H1 (cell line): ENCODE measurements around the gene ILF3. TPM values are rescaled to one million over a fixed set of nuclear protein-coding genes. Genes with fewer than 3 reads are reported as not detected.

Experiments used
- CTCF ChIA-PET: fragments of 300-600 bp; sonication (Branson Sonifier 250); formaldehyde crosslinking; loops from one replicate; lab custom pipeline; 2021; ENCODE audit not compliant: partially characterized antibody; lab: Charles Lee
- POLR2A ChIA-PET: fragments of 300-600 bp; sonication (Branson Sonifier 250); formaldehyde crosslinking; loops from one replicate; lab custom pipeline; 2021; ENCODE audit warnings: inconsistent platforms; ENCODE audit not compliant: partially characterized antibody; lab: Charles Lee
- DNase-seq, 2 experiments: peaks; one replicate each; pipeline versions ENCODE4 v3.0.0 to v3.0.0-alpha.2; 2010 to 2022; ENCODE audit warnings: low spot score in 2 of 2, low read depth in 1 of 2, mixed read lengths in 1 of 2
- FAIRE-seq: peaks from 2 replicates; lab custom pipeline; 2011; peaks lifted over from hg19 to GRCh38; lab: Jason Lieb, UNC
- H2AFZ ChIP-seq: 2 replicates; pipeline ENCODE4 v1.8.1; 2012; ENCODE audit warnings: low read length, inconsistent platforms
- H2AK5ac ChIP-seq: 2 replicates; pipeline ENCODE4 v1.6.1; 2013; ENCODE audit warnings: low read depth, low read length
- H2BK120ac ChIP-seq: replicated peaks from 2 replicates; pipeline ENCODE3; 2013; ENCODE audit warnings: low read depth, low read length, inconsistent platforms
- H2BK12ac ChIP-seq: 2 replicates; pipeline ENCODE4 v1.6.1; 2013; ENCODE audit warnings: low read depth, low read length
- H2BK15ac ChIP-seq: 2 replicates; pipeline ENCODE4 v1.6.1; 2013; ENCODE audit warnings: low read length
- H2BK20ac ChIP-seq: 2 replicates; pipeline ENCODE4 v1.6.1; 2013; ENCODE audit warnings: low read length
- H2BK5ac ChIP-seq: 2 replicates; pipeline ENCODE4 v1.6.1; 2013; ENCODE audit warnings: low read depth, low read length
- H3K14ac ChIP-seq: 2 replicates; pipeline ENCODE4 v1.6.1; 2013; ENCODE audit warnings: inconsistent platforms; ENCODE audit not compliant: insufficient read length
- H3K18ac ChIP-seq: 2 replicates; pipeline ENCODE4 v1.6.1; 2013; ENCODE audit warnings: low read length; ENCODE audit errors: extremely low read depth
- H3K23ac ChIP-seq: 2 replicates; pipeline ENCODE4 v1.6.1; 2013; ENCODE audit warnings: inconsistent platforms; ENCODE audit not compliant: insufficient read length
- H3K23me2 ChIP-seq: 2 replicates; pipeline ENCODE4 v1.6.1; 2013; ENCODE audit warnings: low read depth, low read length
- H3K27ac ChIP-seq: 2 replicates; pipeline ENCODE4 v1.6.1; 2011; ENCODE audit warnings: low read depth, low read length, inconsistent platforms
- H3K27me3 ChIP-seq, 4 experiments: replicated peaks in 1 of 4; 1 replicate in 1 of 4; 2 replicates in 3 of 4; pipeline versions ENCODE4 v1.6.1 to v1.8.1; 2011 to 2013; ENCODE audit warnings: low read length in 3 of 4, mild to moderate bottlenecking in 3 of 4, inconsistent platforms in 2 of 4, mixed read lengths in 2 of 4, moderate library complexity in 1 of 4; ENCODE audit not compliant: control insufficient read depth in 3 of 4, insufficient read depth in 3 of 4; ENCODE audit errors: extremely low read depth in 1 of 4
- H3K36me3 ChIP-seq, 4 experiments: 2 replicates each; pipeline versions ENCODE4 v1.6.1 to v1.8.1; 2011 to 2013; ENCODE audit warnings: mild to moderate bottlenecking in 4 of 4, low read length in 3 of 4, moderate library complexity in 2 of 4, control low read depth in 1 of 4, inconsistent platforms in 1 of 4; ENCODE audit not compliant: insufficient read depth in 4 of 4, control insufficient read depth in 2 of 4
- H3K4ac ChIP-seq: replicated peaks from 2 replicates; pipeline ENCODE3; 2013; ENCODE audit warnings: low read length, low read depth, mixed read lengths, inconsistent platforms; ENCODE audit not compliant: insufficient read length
- H3K4me1 ChIP-seq, 4 experiments: replicated peaks in 1 of 4; 1 replicate in 1 of 4; 2 replicates in 3 of 4; pipeline versions ENCODE4 v1.6.1 to v1.8.1; 2011 to 2013; ENCODE audit warnings: low read length in 3 of 4, inconsistent platforms in 2 of 4, mixed read lengths in 1 of 4; ENCODE audit not compliant: insufficient read depth in 4 of 4, control insufficient read depth in 3 of 4
- H3K4me2 ChIP-seq, 2 experiments: 2 replicates each; pipeline versions ENCODE4 v1.6.1 to v1.8.1; 2011 to 2013; ENCODE audit warnings: low read depth in 2 of 2, low read length in 2 of 2, control low read depth in 1 of 2, inconsistent platforms in 1 of 2, mild to moderate bottlenecking in 1 of 2; ENCODE audit not compliant: insufficient read depth in 1 of 2
- H3K4me3 ChIP-seq, 4 experiments: fragments of 200-600, 300-600 bp in 1 of 4; sonication (generic), shearing (Covaris generic), sonication (Bioruptor Twin) in 1 of 4; 2 replicates each; pipeline versions ENCODE4 v1.5.1 to v1.8.1; 2011 to 2016; ENCODE audit warnings: low read length in 4 of 4, low read depth in 3 of 4, control low read depth in 2 of 4, inconsistent platforms in 2 of 4, mild to moderate bottlenecking in 2 of 4, mixed read lengths in 1 of 4, moderate library complexity in 1 of 4; ENCODE audit not compliant: insufficient read depth in 2 of 4; ENCODE audit errors: extremely low read depth in 1 of 4
- H3K56ac ChIP-seq: replicated peaks from 2 replicates; pipeline ENCODE3; 2013; ENCODE audit warnings: low read depth, mild to moderate bottlenecking, mixed read lengths, low read length, inconsistent platforms; ENCODE audit not compliant: insufficient read length
- H3K79me1 ChIP-seq: 2 replicates; pipeline ENCODE4 v1.6.1; 2013; ENCODE audit warnings: low read depth, low read length, control low read depth
- H3K79me2 ChIP-seq, 2 experiments: 2 replicates each; pipeline versions ENCODE4 v1.6.1 to v1.8.1; 2012 to 2013; ENCODE audit warnings: low read length in 2 of 2, mild to moderate bottlenecking in 2 of 2, inconsistent platforms in 1 of 2; ENCODE audit not compliant: insufficient read depth in 2 of 2, control insufficient read depth in 1 of 2
- H3K9ac ChIP-seq, 4 experiments: replicated peaks in 1 of 4; 1 replicate in 1 of 4; 2 replicates in 3 of 4; pipeline versions ENCODE4 v1.6.1 to v1.8.1; 2011 to 2013; ENCODE audit warnings: low read depth in 3 of 4, low read length in 3 of 4, control low read depth in 2 of 4, mild to moderate bottlenecking in 2 of 4, moderate library complexity in 2 of 4, inconsistent platforms in 1 of 4; ENCODE audit errors: extremely low read depth in 1 of 4
- H3K9me3 ChIP-seq, 2 experiments: 2 replicates each; pipeline versions ENCODE4 v1.6.1 to v1.8.1; 2012 to 2013; ENCODE audit warnings: mild to moderate bottlenecking in 2 of 2, moderate library complexity in 2 of 2, control low read depth in 1 of 2, inconsistent platforms in 1 of 2, low read depth in 1 of 2, low read length in 1 of 2, mixed read lengths in 1 of 2; ENCODE audit not compliant: insufficient read depth in 2 of 2
- H4K20me1 ChIP-seq, 2 experiments: replicated peaks in 1 of 2; 2 replicates each; pipeline versions ENCODE3 to v1.8.1; 2011 to 2013; ENCODE audit warnings: inconsistent platforms in 2 of 2, low read length in 2 of 2, mild to moderate bottlenecking in 1 of 2; ENCODE audit not compliant: insufficient read depth in 2 of 2, control insufficient read depth in 1 of 2
- H4K5ac ChIP-seq: 2 replicates; pipeline ENCODE4 v1.6.1; 2013; ENCODE audit warnings: low read length, low read depth, mixed read lengths, inconsistent platforms; ENCODE audit not compliant: insufficient read length
- H4K8ac ChIP-seq: 2 replicates; pipeline ENCODE4 v1.8.0; 2013; ENCODE audit warnings: mild to moderate bottlenecking, moderate library complexity, low read length, inconsistent platforms; ENCODE audit not compliant: insufficient read depth; ENCODE audit errors: extremely low read depth
- H4K91ac ChIP-seq: replicated peaks from 2 replicates; pipeline ENCODE3; 2013; ENCODE audit warnings: low read length, mixed read lengths, inconsistent platforms; ENCODE audit not compliant: insufficient read length
- CTBP2 ChIP-seq: IDR thresholded peaks from 2 replicates; pipeline ENCODE4 v1.7.0; 2011; ENCODE audit warnings: borderline replicate concordance, mild to moderate bottlenecking, moderate library complexity, mixed read lengths, low read length; ENCODE audit not compliant: insufficient read depth, insufficient read length
- E2F6 ChIP-seq: IDR thresholded peaks from 2 replicates; pipeline ENCODE4 v1.6.1; 2012; ENCODE audit warnings: inconsistent platforms
- EP300 ChIP-seq, 2 experiments: IDR thresholded peaks; 1 replicate in 1 of 2; 2 replicates in 1 of 2; pipeline ENCODE4 v1.6.1; 2011 to 2012; ENCODE audit warnings: low read depth in 2 of 2, low read length in 2 of 2, mild to moderate bottlenecking in 2 of 2, borderline replicate concordance in 1 of 2, inconsistent platforms in 1 of 2, moderate library complexity in 1 of 2
- JUN ChIP-seq: IDR thresholded peaks from 2 replicates; pipeline ENCODE4 v1.6.1; 2011; ENCODE audit warnings: low read depth, mild to moderate bottlenecking, improper control_type of control experiment, low read length
- SUZ12 ChIP-seq: fragments of 200-600 bp; sonication (generic); IDR thresholded peaks from 2 replicates; pipeline ENCODE4 v1.6.1; 2012; ENCODE audit warnings: mild to moderate bottlenecking, inconsistent platforms, low read length, moderate library complexity, mixed read lengths
- TBP ChIP-seq: IDR thresholded peaks from 2 replicates; pipeline ENCODE4 v1.6.1; 2011; ENCODE audit warnings: low read depth, low read length, improper control_type of control experiment
- TEAD4 ChIP-seq: IDR thresholded peaks from 2 replicates; pipeline ENCODE4 v1.6.1; 2012; ENCODE audit warnings: low read depth, low read length, inconsistent platforms, mixed read lengths
- WGBS, 2 experiments: shearing (Covaris generic) in 1 of 2; methylation state at CpG; one replicate each; pipeline versions ENCODE4 v1.1.6 to v1.1.7; 2013 to 2015; ENCODE audit warnings: low lambda C conversion rate in 2 of 2, mixed read lengths in 2 of 2, inconsistent platforms in 1 of 2, low coverage in 1 of 2, missing lambda C conversion rate in 1 of 2; ENCODE audit not compliant: insufficient replicate concordance in 2 of 2, insufficient coverage in 1 of 2, insufficient read length in 1 of 2; ENCODE audit errors: extremely low coverage in 1 of 2, missing lambda C conversion rate in 1 of 2; 5-methylcytosine and 5-hydroxymethylcytosine counted together
- polyA plus RNA-seq, 7 experiments: library from polyadenylated mRNA; depleted of rRNA in 3 of 7; stranded (reverse) in 5 of 7; unstranded in 2 of 7; fragments of >200 nt in 5 of 7; fragments of 200-250 nt in 2 of 7; gene quantifications; 1 replicate in 5 of 7; 2 replicates in 1 of 7; 4 replicates in 1 of 7; pipeline versions ENCODE4 v1.2.1 to v1.2.3, GENCODE V29; 2011 to 2013; ENCODE audit warnings: missing spikeins in 2 of 7, mixed read lengths in 2 of 7
- total RNA-seq: library from RNA; stranded (reverse); fragmentation: NEBNext Ultra II Directional; extraction: Animal tissue kit (Norgen Biotek cat#: 25700); gene quantifications from 2 replicates; pipeline ENCODE4 v1.2.1, GENCODE V29; 2021
- TF ChIP-seq, protein P1 (sequence below): IDR thresholded peaks from 2 replicates; pipeline ENCODE4 v1.6.1; 2011; ENCODE audit warnings: low read depth, mild to moderate bottlenecking, low read length; ENCODE audit not compliant: insufficient read depth

The ILF3 gene
- total and polyA plus RNA-seq, 2 of the 8 experiments (the other 6 are each of a cell fraction or from before 2014, with no cell fraction given) = 291 to 695 TPM

GRCh38 chr19:10625003-10625761, 29.0 kb upstream of the ILF3 start, which contains the start of gene SLC44A2:
SLC44A2 (plus strand) TSS chr19:10625553; CDS start chr19:10625634, 81 bp downstream.
- Histone ChIP-seq H3K9ac (peak within 1 kb of the TSS; percentile 83 to 96 (median 86)), H2BK5ac (peak within 1 kb of the TSS; percentile 95), H2AK5ac (peak within 1 kb of the TSS; percentile 54), H3K79me1 (peaks cover 3% of the 10 kb centered on the region), H4K8ac (peak within 1 kb of the TSS; percentile 99), H3K79me2 (peaks cover 0 to 8% of the 10 kb centered on the region in 2 experiments; a peak in 2 of 4 replicates), H3K14ac (peak within 1 kb of the TSS; percentile 97), H4K20me1 (no peaks in the 10 kb centered on the region), H3K9me3 (no peaks in the 10 kb centered on the region), H3K56ac (peak within 1 kb of the TSS; percentile 95), H3K36me3 (peaks cover 4 to 25% (median 17%) of the 10 kb centered on the region in 4 experiments; a peak in 6 of 8 replicates), H3K27ac (peak within 1 kb of the TSS; percentile 83), H4K5ac (peak within 1 kb of the TSS; percentile 82), H3K4me3 (peak within 1 kb of the TSS; percentile 84 to 92 (median 87)), H3K23me2 (peaks cover 9% of the 10 kb centered on the region; the same call in 1 of the 2 replicates), H2BK15ac (peak within 1 kb of the TSS; percentile 92; the same call in 1 of the 2 replicates), H3K23ac (peak within 1 kb of the TSS; percentile 99), H2BK12ac (peak within 1 kb of the TSS; percentile 98), H3K18ac (peak within 1 kb of the TSS; percentile 100), H2BK20ac (0 out of 2 replicates have a peak within 1 kb of the TSS, but pooled peaks have one; percentile 72), H2BK120ac (peak within 1 kb of the TSS; percentile 54), H4K91ac (peak within 1 kb of the TSS; percentile 89), H3K4me1 (peaks cover 4 to 9% (median 8%) of the 10 kb centered on the region in 4 experiments), H3K27me3 (no peaks in the 10 kb centered on the region), H3K4me2 (peak within 1 kb of the TSS; percentile 92 to 93), H2AFZ (no peak within 1 kb of the TSS), H3K4ac (peak within 1 kb of the TSS; percentile 91)
- FAIRE-seq (no peak), DNase-seq (peak in 1 of 2 experiments; percentile 90)
- WGBS, 2 experiments = 7% methylated on average over 35 of the region's 53 CpGs; no CpG with 5 or more reads in 1 of the 2 experiments
- ChIA-PET POLR2A (interaction anchor here (0.6 to 3.8 kb wide), 19 partner anchors 8 to 84 kb away, joined by 3 to 26 read pairs (median 4); no protein-coding TSS in a partner anchor), CTCF (interaction anchor here (1.4 to 4.0 kb wide), 3 partner anchors 19 to 55 kb away, joined by 3 to 31 read pairs (median 18); no protein-coding TSS in a partner anchor)
- TF ChIP-seq TBP = peak; percentile 81; the same call in 1 of the 2 replicates
- 0 out of 2 replicates have a peak, but pooled peaks have one; percentile 1 for TF ChIP-seq TEAD4
- TF ChIP-seq, protein P1, sequence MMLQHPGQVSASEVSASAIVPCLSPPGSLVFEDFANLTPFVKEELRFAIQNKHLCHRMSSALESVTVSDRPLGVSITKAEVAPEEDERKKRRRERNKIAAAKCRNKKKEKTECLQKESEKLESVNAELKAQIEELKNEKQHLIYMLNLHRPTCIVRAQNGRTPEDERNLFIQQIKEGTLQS = no peak
- peak; percentile 53 for TF ChIP-seq CTBP2
- TF ChIP-seq JUN = peak; percentile 71
- no peak; the same call in 1 of the 2 replicates for TF ChIP-seq E2F6
- peak in 1 of 2 experiments; percentile 84; a peak in 1 of 3 replicates for TF ChIP-seq EP300 (IDR thresholded peaks at IDR 0.05; ENCODE audit: borderline replicate concordance in 1 of 2, low read depth in 2 of 2, low read length in 2 of 2)
- no peak for TF ChIP-seq SUZ12
